Gastrocnemius medialis (tissue), 4 donors: ENCODE data around the gene RRP8.

Experiments used
- CTCF ChIP-seq, 5 experiments: fragments of 450-650 bp in 3 of 5; fragments of 200-600 bp in 2 of 5; sonication (generic) in 2 of 5; IDR thresholded peaks in 4 of 5; conservative IDR thresholded peaks in 1 of 5; 1 replicate in 4 of 5; 2 replicates in 1 of 5; pipeline ENCODE4 v1.5.1; 2016 to 2019; ENCODE audit warnings: antibody characterized with exemption in 5 of 5, mild to moderate bottlenecking in 3 of 5, moderate library complexity in 3 of 5
- POLR2A ChIP-seq, 2 donors: fragments of 450-650 bp; IDR thresholded peaks; one replicate each; pipeline ENCODE4 v1.6.1; 2017; ENCODE audit warnings: antibody characterized with exemption in 2 of 2, mild to moderate bottlenecking in 2 of 2, moderate library complexity in 2 of 2

- no peak for TF ChIP-seq CTCF (IDR thresholded peaks at IDR 0.05 in 4 of 5, conservative IDR thresholded peaks at IDR 0.05 in 1 of 5)
- no peak for TF ChIP-seq POLR2A (IDR thresholded peaks at IDR 0.05)
Observed at GRCh38 chr11:6640036-6640984, 36.9 kb upstream of the RRP8 start.
